ENCODE results near the gene MS4A13. TPM values are rescaled to one million over a fixed set of nuclear protein-coding genes. Genes with fewer than 3 reads are reported as not detected.

Gene MS4A13
- polyA plus RNA-seq, 1 of the 3 experiments (the other 2 are of a cell fraction), result not detected

GRCh38 chr11:60492488-60493009 is 22.6 kb upstream of the MS4A13 start, which contains the start of gene MS4A12:
Gene MS4A12, plus strand, starts transcription at chr11:60492778. Its CDS starts 4,541 bp downstream, at chr11:60497319.
- POLR2A ChIA-PET, result no interaction called here
- H3K4me3 ChIP-seq (ENCODE audit: low read depth in 2 of 2, low read length in 1 of 2), result no peak within 1 kb of the TSS
- TF ChIP-seq EZH2phosphoT487 (IDR thresholded peaks at IDR 0.05; ENCODE audit: borderline replicate concordance, low read depth) (no peak), FOXM1 (IDR thresholded peaks at IDR 0.05; ENCODE audit: low read depth) (no peak), SMC3 (IDR thresholded peaks at IDR 0.05; ENCODE audit: low read depth, low read length) (no peak), CTCF (IDR thresholded peaks at IDR 0.05) (no peak), TAF1 (IDR thresholded peaks at IDR 0.05; ENCODE audit: borderline replicate concordance, low read depth, low read length) (no peak), YY1 (IDR thresholded peaks at IDR 0.05; ENCODE audit: low read depth) (no peak), RXRA (IDR thresholded peaks at IDR 0.05; ENCODE audit: borderline replicate concordance, low read depth) (no peak), FOSL2 (IDR thresholded peaks at IDR 0.05; ENCODE audit: borderline replicate concordance, low read depth) (no peak), NRF1 (IDR thresholded peaks at IDR 0.05; ENCODE audit: low read depth, low read length) (no peak), USF2 (IDR thresholded peaks at IDR 0.05; ENCODE audit: borderline replicate concordance, low read depth, low read length) (no peak)
- no peaks in the 10 kb centered on the region for H4K20me1 ChIP-seq (ENCODE audit: insufficient read depth)
- H3K36me3 ChIP-seq (replicated peaks in 1 of 2; ENCODE audit: control insufficient read depth in 1 of 2, insufficient read depth in 2 of 2, low read length in 1 of 2), result no peaks in the 10 kb centered on the region
- no peaks in the 10 kb centered on the region for H3K9me3 ChIP-seq
- no peak for DNase-seq
- H3K4me1 ChIP-seq (ENCODE audit: control insufficient read depth in 1 of 2, insufficient read depth in 2 of 2, low read depth in 1 of 2, low read length in 1 of 2), result no peaks in the 10 kb centered on the region
- H3K79me2 ChIP-seq (ENCODE audit: insufficient read depth), result no peaks in the 10 kb centered on the region
- no peak within 1 kb of the TSS for H3K9ac ChIP-seq
- H3K27me3 ChIP-seq (ENCODE audit: insufficient read depth), result no peaks in the 10 kb centered on the region; the same call in 1 of the 2 replicates
- no peak within 1 kb of the TSS for H3K4me2 ChIP-seq
- no peak within 1 kb of the TSS for H3K27ac ChIP-seq (ENCODE audit: low read depth in 2 of 2, low read length in 1 of 2)
- 3% methylated on average over 4 of the region's 4 CpGs for WGBS (ENCODE audit: low lambda C conversion rate)
- H3F3A ChIP-seq (replicated peaks; ENCODE audit: insufficient read depth), result no peaks in the 10 kb centered on the region
- H2AFZ ChIP-seq (ENCODE audit: low read depth), result no peak within 1 kb of the TSS
- CTCF ChIA-PET, result no interaction called here
- no peaks in the 10 kb centered on the region for H3K9me2 ChIP-seq

GRCh38 chr11:60493454-60493853 is 21.7 kb upstream of the MS4A13 start:
- WGBS (ENCODE audit: low lambda C conversion rate), result 4% methylated on average over 2 of the region's 2 CpGs
- no peak for DNase-seq
- no peaks in the 10 kb centered on the region for H3K9me3 ChIP-seq

More at GRCh38 chr11:60493454-60493853, 21.7 kb upstream of the MS4A13 start:
- no peak for TF ChIP-seq CHD2 (IDR thresholded peaks at IDR 0.05; ENCODE audit: low read length, partially characterized antibody)
- Histone ChIP-seq H3K4me3 (ENCODE audit: low read depth in 2 of 2, low read length in 1 of 2) (no peak overlapping the region), H3K4me2 (no peak overlapping the region), H4K20me1 (ENCODE audit: insufficient read depth) (no peaks in the 10 kb centered on the region), H3K36me3 (replicated peaks in 1 of 2; ENCODE audit: control insufficient read depth in 1 of 2, insufficient read depth in 2 of 2, low read length in 1 of 2) (no peaks in the 10 kb centered on the region), H3K4me1 (ENCODE audit: control insufficient read depth in 1 of 2, insufficient read depth in 2 of 2, low read depth in 1 of 2, low read length in 1 of 2) (no peaks in the 10 kb centered on the region), H2AFZ (ENCODE audit: low read depth) (no peak overlapping the region), H3K9me2 (no peaks in the 10 kb centered on the region), H3K9ac (no peak overlapping the region), H3K27me3 (ENCODE audit: insufficient read depth) (no peaks in the 10 kb centered on the region; the same call in 1 of the 2 replicates), H3F3A (replicated peaks; ENCODE audit: insufficient read depth) (no peaks in the 10 kb centered on the region), H3K27ac (ENCODE audit: low read depth in 2 of 2, low read length in 1 of 2) (no peak overlapping the region), H3K79me2 (ENCODE audit: insufficient read depth) (no peaks in the 10 kb centered on the region)
- ChIA-PET POLR2A (no interaction called here), CTCF (no interaction called here)
